DND-41 (cell line): ENCODE results near the gene SLC6A16.

Experiments
- ATAC-seq: fragments of 200-7000 bp; cut with Tn5 transposase; 3 replicates; pipeline ENCODE4 v1.9.1; 2021; ENCODE audit warnings: low read depth; ENCODE audit not compliant: insufficient read depth
- DNase-seq: peaks from one replicate; pipeline ENCODE4 v3.0.0-alpha.2; 2020
- H2AFZ ChIP-seq: 2 replicates; pipeline ENCODE4 v1.6.0; 2012; ENCODE audit warnings: low read depth, low read length
- H3K27ac ChIP-seq: 2 replicates; pipeline ENCODE4 v1.5.1; 2012; ENCODE audit warnings: low read length, inconsistent platforms
- H3K27me3 ChIP-seq: fragments of 200-600 bp; sonication (generic); 2 replicates; pipeline ENCODE4 v1.6.0; 2012; ENCODE audit warnings: low read length, mild to moderate bottlenecking, inconsistent platforms; ENCODE audit not compliant: insufficient read depth, poor library complexity
- H3K36me3 ChIP-seq: 2 replicates; pipeline ENCODE4 v1.5.1; 2012; ENCODE audit warnings: low read length, inconsistent platforms; ENCODE audit not compliant: insufficient read depth
- H3K4me1 ChIP-seq: 2 replicates; pipeline ENCODE4 v1.5.1; 2012; ENCODE audit warnings: mild to moderate bottlenecking, low read length; ENCODE audit not compliant: insufficient read depth
- H3K4me2 ChIP-seq: 2 replicates; pipeline ENCODE4 v1.6.0; 2012; ENCODE audit warnings: mild to moderate bottlenecking, moderate library complexity, low read length, inconsistent platforms; ENCODE audit not compliant: insufficient read depth
- H3K4me3 ChIP-seq, 2 experiments: fragments of 200-600 bp in 1 of 2; shearing (Covaris generic) in 1 of 2; 2 replicates each; pipeline ENCODE4 v1.5.1; 2012 to 2016; ENCODE audit warnings: inconsistent platforms in 2 of 2, low read length in 2 of 2, mild to moderate bottlenecking in 2 of 2, low read depth in 1 of 2, moderate library complexity in 1 of 2
- H3K79me2 ChIP-seq: 2 replicates; pipeline ENCODE4 v1.6.0; 2012; ENCODE audit warnings: low read length, inconsistent platforms; ENCODE audit not compliant: insufficient read depth
- H3K9ac ChIP-seq: 2 replicates; pipeline ENCODE4 v1.6.0; 2012; ENCODE audit warnings: low read depth, mild to moderate bottlenecking, inconsistent platforms, low read length, moderate library complexity
- H3K9me3 ChIP-seq: 2 replicates; pipeline ENCODE4 v1.5.1; 2012; ENCODE audit warnings: low read length, moderate library complexity, mild to moderate bottlenecking, inconsistent platforms; ENCODE audit not compliant: insufficient read depth, severe bottlenecking
- H4K20me1 ChIP-seq: 2 replicates; pipeline ENCODE4 v1.6.0; 2012; ENCODE audit warnings: low read length; ENCODE audit not compliant: insufficient read depth
- CTCF ChIP-seq: IDR thresholded peaks from 2 replicates; pipeline ENCODE4 v1.5.1; 2012; ENCODE audit warnings: borderline replicate concordance, low read length, moderate library complexity, mild to moderate bottlenecking; ENCODE audit not compliant: poor library complexity, severe bottlenecking; ENCODE audit errors: extremely low read depth
- EZH2 ChIP-seq: IDR thresholded peaks from 3 replicates; pipeline ENCODE4 v1.6.1; 2012; ENCODE audit warnings: borderline replicate concordance, low read depth, mild to moderate bottlenecking, moderate library complexity, low read length, inconsistent platforms; ENCODE audit not compliant: severe bottlenecking

SLC6A16 gene

GRCh38 chr19:49335784-49336481 is 10.9 kb upstream of the SLC6A16 start:
- 0 out of 2 replicates have a peak overlapping the region, but pooled peaks have one; percentile 27 for H3K4me2 ChIP-seq
- H3K4me1 ChIP-seq, result peaks cover 11% of the 10 kb centered on the region

GRCh38 chr19:49335071-49335783 is 10.2 kb upstream of the SLC6A16 start, which contains the start of gene CD37:
CD37 (plus strand) TSS chr19:49335406; CDS start chr19:49335541, 135 bp downstream.
- H3K4me2 ChIP-seq, result peak within 1 kb of the TSS; percentile 27; the same call in 1 of the 2 replicates
- no peaks in the 10 kb centered on the region for H3K9me3 ChIP-seq
- no peak for ATAC-seq
- 0 out of 4 replicates have a peak within 1 kb of the TSS, but pooled peaks of 1 of the 2 experiments have one; percentile 8 for H3K4me3 ChIP-seq
- H3K27me3 ChIP-seq, result no peaks in the 10 kb centered on the region
- H2AFZ ChIP-seq, result 0 out of 2 replicates have a peak within 1 kb of the TSS, but pooled peaks have one; percentile 28
- H3K79me2 ChIP-seq, result no peaks in the 10 kb centered on the region
- H3K4me1 ChIP-seq, result peaks cover 11% of the 10 kb centered on the region
- H3K9ac ChIP-seq, result no peak within 1 kb of the TSS
- TF ChIP-seq CTCF (no peak), EZH2 (no peak)
- no peak within 1 kb of the TSS for H3K27ac ChIP-seq
- H3K36me3 ChIP-seq, result no peaks in the 10 kb centered on the region
- DNase-seq, result peak; percentile 20
- no peaks in the 10 kb centered on the region for H4K20me1 ChIP-seq

More at GRCh38 chr19:49335784-49336481, 10.9 kb upstream of the SLC6A16 start:
- no peak overlapping the region for H3K4me3 ChIP-seq
- no peaks in the 10 kb centered on the region for H3K36me3 ChIP-seq
- no peaks in the 10 kb centered on the region for H3K27me3 ChIP-seq
- ATAC-seq, result no peak
- no peak overlapping the region for H2AFZ ChIP-seq
- no peak overlapping the region for H3K27ac ChIP-seq
- no peak for TF ChIP-seq CTCF
- TF ChIP-seq EZH2, result no peak
- H3K79me2 ChIP-seq, result no peaks in the 10 kb centered on the region
- no peaks in the 10 kb centered on the region for H3K9me3 ChIP-seq
- no peak overlapping the region for H3K9ac ChIP-seq
- no peaks in the 10 kb centered on the region for H4K20me1 ChIP-seq
- DNase-seq, result no peak

GRCh38 chr19:49333811-49334288 is 8.9 kb upstream of the SLC6A16 start:
- Histone ChIP-seq H3K4me1 (peaks cover 11% of the 10 kb centered on the region), H3K4me2 (no peak overlapping the region), H3K79me2 (no peaks in the 10 kb centered on the region), H3K4me3 (no peak overlapping the region), H3K9me3 (no peaks in the 10 kb centered on the region), H3K9ac (no peak overlapping the region), H2AFZ (0 out of 2 replicates have a peak overlapping the region, but pooled peaks have one; percentile 12), H3K27me3 (no peaks in the 10 kb centered on the region), H4K20me1 (no peaks in the 10 kb centered on the region), H3K27ac (no peak overlapping the region), H3K36me3 (no peaks in the 10 kb centered on the region)
- TF ChIP-seq CTCF (no peak), EZH2 (no peak)
- ATAC-seq (peak; percentile 81), DNase-seq (peak; percentile 62)
